Smooth muscle cell of the brain vasculature (primary cell): ENCODE data around the gene ST13.
A peak's percentile ranks its signal among the peaks of the same experiment; 100 is the strongest.
"Not testable (repeated sequence)": the region's sequence is repeated elsewhere in the genome, so short reads cannot be mapped to it uniquely, and the experiment has no call there.

Source experiments
- DNase-seq: peaks from one replicate; pipeline ENCODE4 v3.0.0-alpha.2; 2012; ENCODE audit warnings: low read depth, low spot score

Gene ST13

DNA sequence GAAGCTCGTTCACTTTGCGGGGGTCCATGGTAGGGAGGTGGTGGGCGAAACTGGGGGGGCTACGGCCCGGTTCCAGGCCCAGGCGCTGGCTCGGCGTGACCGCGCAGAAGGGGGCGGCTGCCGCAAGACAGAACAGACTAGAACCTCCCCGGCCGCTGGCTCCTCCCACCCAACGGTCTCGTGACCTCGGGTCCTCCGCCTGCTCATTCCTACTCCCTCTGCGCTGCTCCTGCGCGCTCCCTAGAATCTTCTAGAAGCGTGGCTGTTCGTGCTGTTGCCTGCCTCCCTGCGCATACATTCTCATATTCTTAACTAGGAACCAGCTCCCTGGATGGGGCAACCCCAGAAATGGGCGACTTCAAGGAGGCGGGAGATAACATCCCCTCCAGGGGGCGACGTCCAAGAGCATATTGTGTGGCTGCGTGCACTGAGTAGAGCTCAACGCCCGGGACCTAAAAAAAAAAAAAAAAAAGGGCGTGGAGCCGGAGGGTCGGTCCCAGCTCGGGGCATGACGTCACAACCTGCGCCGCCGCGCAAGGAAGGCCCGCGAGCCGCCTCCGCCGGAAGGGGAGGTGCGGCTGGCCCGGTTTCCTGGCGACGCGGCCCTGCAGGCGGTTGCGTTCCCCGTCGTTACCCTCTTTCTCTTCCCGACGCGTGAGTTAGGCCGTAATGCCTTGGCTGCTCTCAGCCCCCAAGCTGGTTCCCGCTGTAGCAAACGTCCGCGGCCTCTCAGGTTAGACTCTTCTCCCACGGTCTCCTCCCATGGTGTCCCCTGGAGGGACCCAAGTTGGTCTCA, at the start of gene ST13, which contains the start of gene XPNPEP3:
TSS of gene ST13 (minus strand) at position 127 of the 796 bp plus-strand sequence. CDS start at position 28, 99 bp downstream.
TSS of gene XPNPEP3 (plus strand) at position 636 of the 796 bp plus-strand sequence. CDS start at position 670, 34 bp downstream.
- peak; percentile 89 for DNase-seq

DNA sequence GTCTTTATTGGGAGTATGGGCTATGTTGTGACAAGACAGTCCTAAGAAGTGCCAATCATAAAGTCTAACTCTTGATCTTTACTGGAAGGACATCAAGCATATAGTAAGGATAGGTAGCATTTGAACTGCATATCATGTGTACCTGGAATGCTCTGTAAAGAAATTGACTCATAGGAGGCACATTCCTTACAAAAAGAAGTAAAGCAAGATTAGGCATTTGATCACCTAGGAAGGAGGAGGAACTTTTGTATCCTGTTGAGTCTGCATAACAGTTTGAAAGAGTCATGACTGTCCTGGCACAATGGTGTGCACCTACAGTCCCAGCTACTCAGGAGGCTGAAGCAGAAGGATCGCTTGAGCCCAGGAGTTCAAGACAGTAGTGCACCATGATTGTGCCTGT, 47.7 kb upstream of the ST13 start:
- DNase-seq = no peak

DNA sequence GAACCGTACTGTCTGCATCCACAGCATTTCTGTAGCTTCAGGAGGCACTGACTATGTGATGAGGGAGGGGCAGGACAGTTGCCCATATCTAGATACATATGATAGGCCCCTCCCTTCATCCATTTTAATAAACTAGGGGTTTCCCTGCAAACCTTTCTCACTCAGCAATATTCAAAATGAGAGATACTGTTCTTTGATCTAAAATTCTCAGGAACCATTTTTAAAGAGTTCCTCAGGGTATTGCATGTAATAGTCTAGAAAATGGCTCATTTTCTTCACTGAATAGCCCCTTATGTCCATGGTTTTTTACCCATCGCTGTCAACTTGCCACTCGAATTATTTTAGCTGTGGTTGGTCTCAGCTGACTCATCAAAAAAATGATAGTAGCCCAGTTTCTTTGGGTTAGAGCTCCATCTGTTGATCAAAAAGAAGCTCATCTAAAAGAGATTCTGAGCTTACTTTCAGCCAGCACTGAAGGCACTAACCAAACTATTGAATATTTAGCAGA, 42.5 kb upstream of the ST13 start:
- DNase-seq = peak; percentile 41

DNA sequence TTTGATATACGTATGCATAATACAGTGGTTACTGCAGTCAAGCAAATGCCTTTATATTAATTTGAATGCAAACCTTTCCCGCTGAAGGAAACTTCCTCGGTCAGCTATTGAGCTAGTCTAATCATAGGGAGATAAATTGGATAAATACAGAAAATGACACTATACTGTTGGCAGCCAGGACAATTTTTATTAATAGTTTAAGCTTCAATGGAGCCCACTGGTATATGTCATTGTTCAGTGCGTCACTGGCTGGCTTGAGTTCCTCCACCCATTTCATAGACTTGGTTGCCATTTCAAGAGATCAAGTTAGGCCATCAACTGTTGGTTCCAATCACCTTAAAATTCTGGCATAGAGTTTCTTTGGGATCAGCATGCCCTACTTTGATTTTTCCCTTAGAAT, 38.0 kb upstream of the ST13 start:
- no peak for DNase-seq

DNA sequence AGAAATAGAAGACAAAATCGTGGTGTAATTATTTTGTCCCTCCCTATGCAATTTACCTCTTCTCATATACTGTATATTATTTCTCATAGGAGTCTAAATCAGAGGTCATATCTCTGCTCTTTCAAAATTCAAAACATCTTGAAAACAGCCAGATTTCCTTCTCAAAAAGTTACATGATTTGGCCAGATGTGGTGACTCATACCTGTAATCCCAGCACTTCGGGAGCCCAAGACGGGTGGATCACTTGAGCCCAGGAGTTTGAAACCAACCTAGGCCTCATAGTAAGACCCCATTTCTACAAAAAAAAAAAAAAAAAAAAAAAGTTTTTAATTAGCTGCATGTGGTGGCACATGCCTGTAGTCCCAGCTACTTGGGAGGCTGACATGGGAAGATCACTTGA, 34.4 kb upstream of the ST13 start:
- DNase-seq = no peak

DNA sequence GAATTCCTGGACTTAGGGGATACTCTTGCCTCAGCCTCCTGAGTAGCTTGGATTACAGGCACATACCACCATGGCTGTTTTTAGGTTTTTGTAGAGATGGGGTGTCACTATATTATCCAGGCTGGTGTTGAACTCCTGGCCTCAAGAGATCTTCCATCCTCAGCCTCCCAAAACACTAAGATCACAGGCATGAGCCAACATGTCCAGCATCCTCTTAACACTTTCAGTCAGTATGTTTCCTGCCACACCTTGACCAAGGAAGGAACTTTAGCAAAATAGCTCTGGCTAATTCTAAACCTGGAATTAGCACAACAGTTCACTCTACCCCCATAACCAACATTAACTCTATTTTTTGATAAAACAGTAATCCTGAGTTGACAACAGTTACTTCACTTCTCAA, 32.7 kb upstream of the ST13 start:
- DNase-seq = no peak

DNA sequence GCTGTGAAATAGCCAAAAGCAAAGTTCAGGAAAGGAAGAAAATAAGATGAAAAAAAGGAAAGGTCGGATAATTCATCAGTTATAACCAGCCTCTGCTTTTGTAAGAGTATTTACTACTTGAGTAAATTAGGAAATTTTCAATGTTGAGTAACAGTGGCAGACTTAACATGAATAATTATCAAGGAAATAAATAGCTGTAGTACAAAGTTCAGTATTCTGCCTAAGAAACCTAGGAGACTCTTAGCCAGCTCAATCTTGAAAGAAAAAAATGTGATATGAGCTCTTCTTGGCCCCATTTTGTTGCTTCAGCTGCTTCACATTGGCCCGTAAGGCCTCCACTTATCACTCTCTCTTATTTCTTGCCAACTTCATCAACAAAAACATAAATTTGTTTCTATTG, 22.5 kb upstream of the ST13 start:
- no peak for DNase-seq

DNA sequence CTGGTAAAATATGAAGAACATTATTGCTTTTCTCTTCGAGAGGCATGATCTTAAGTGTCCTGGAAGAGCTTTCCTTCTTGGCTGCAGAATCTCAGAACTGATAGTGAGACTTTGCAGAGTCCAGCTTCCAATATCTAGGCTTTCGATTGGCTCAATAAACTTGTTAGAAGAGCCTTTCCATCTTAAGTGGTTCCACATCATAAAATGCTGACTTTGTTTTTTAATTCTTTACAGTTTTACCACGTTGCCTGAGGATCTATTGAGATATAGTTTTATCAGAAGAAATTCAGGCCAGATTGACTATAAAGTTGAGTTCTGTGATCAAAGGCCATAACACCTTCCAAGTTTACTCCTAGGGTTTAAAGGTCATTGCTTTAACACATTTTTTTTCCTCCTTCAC, 21.0 kb upstream of the ST13 start:
- DNase-seq = no peak

DNA sequence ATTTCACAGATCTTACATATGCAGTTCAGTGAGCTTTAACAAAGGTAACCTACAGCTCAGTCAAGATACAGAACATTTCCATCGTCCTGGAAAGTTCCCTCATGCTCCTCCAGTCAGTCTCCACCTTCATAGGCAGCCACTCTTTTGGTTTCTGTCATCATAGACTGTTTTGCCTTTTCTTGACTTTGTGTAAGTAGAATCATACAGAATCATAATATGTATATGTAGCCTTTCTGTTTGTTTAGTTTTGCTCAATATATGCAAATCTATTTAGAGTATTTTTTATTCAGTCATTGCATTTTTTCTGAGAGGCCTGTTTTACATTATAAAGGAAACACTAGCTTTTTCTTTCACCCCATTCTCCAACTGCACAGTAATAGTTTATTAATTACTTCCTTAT, 20.5 kb upstream of the ST13 start:
- DNase-seq = no peak

DNA sequence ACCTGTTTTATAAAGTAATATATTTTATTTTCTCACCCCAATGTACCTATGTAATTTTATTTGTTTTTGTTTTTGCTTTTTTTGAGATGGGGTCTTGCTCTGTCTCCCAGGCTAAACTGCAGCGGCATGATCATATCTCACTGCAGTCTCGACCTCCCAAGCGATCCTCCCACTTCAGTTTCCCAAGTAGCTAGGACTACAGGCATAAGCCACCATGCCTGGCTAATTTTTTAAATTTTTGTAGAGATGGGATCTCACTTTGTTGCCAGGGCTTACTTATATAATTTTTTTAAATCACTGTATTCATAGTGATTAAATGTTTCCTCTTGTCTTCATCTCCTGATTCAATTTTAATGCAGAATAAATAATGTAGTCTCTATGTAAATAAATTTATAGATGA, 18.7 kb upstream of the ST13 start:
- no peak for DNase-seq

DNA sequence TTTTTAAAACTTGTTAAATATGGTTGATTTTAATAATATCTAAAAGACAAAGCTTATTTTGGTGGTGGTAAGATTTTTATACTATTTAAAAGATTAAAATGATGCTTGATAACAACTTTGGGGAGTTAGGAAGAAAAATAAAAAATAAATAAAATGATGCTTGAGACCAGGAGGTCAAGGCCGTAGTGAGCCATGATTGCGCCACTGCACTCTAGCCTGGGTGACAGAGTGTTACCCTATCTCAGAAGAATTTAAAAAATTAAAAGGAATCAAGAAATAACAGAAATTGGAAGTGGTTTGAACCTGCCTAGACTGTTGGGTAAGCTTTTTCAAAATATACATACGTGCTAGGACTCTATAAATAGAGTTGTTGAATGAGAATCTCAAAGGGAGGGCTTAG, 17.6 kb upstream of the ST13 start:
- DNase-seq = no peak

DNA sequence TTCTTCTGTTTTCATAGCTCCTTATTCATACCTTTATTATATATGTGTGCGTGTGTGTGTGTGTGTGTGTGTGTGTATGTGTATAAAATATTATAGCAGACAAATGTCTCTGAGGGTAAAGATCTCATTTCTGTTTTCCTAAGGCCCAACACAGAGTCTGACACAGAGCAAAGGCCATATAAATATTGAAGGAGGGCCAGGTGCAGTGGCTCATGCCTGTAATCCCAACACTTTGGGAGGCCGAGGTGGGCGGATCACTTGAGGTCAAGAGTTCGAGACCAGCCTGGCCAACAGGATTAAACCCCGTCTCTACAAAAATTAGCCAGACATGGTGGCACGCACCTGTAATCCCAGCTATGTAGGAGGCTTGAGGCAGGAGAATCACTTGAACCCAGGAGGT, 11.9 kb upstream of the ST13 start:
- DNase-seq = not testable (repeated sequence)

DNA sequence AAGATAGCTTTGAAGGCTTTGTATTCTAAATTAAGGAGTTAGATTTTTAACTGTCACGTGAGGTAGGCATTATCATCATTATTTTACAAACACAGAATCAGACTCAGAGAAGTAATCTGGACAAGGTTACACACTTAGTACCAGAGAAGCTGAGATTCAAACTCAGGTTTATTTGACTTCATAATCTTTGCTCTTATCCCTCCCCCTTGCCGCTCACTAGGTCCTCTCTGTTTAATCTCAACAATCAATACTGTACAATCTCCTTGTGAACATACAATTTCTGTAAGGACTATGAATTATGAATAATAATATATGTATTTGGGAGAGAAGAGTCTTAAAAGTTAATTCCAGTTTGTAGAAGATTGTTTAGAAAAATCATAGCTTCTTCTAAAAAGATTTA, 10.7 kb upstream of the ST13 start:
- no peak for DNase-seq

DNA sequence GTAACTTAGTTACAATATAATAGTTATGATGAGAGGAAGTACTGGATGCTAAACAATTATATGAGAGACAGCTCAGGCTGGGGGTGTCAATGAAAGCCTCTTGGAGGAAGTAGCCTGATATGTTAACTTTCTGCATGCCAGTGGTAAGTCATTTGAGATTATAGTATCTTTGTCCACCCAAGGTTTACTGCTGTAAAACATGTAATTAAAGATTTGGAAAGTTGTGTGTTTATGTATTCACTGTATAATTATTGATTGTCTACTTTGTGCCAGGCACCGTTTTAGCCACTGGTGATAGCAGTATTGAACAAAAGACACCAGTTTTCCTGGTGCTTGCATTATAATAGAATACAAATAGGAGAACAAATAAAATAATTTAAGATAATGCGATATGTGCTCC, 6.1 kb upstream of the ST13 start:
- no peak for DNase-seq

DNA sequence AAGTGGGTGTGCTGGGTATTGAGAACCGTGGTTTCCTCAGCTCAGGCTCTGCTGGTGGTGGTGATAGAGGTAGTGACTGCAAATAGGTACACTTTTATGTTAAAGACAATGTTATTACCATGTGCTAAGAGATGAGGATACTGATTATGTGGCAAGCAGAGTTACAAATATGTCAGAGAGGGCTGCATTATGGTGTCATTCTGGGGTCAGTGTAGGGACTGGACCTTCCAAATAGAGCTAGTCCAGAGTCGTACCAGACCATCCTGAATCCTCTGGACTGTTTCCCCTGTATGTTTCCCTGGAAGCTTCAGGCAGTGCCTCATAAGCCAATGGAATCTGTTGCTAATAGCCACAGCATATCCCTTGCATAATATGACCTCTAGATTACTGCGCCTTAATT, 5.6 kb upstream of the ST13 start, which contains the start of gene DNAJB7:
TSS of gene DNAJB7 (minus strand) at position 101 of the 400 bp plus-strand sequence. CDS start 119 bp downstream, outside the sequence.
- DNase-seq = no peak

DNA sequence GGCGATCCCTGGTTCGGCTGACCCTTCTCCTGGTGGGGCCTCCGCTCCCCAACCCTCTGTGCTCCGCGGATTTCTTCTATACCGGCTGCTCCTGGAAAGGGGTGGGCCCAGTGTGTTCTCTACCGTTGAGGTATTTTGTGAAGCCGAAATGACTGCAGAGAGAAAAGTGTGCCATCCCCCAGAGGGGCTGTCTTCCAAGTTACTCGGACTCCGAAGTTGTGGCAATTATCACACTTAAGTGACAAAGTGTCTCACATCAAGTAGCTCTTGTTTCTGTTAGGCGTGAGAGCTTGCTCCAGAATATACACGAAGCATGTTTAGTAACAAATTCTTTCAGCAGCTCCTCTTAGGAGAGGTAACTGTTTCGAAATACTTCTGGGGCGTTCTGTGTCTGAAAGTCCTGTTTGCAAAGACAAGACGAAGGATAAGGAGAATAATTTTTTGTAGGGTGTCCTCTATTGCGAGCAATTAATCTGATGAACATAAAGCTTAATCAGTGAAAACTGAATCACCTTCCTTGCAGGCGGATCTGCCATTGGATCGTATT, 943 bp upstream of the ST13 start:
- DNase-seq = no peak

DNA sequence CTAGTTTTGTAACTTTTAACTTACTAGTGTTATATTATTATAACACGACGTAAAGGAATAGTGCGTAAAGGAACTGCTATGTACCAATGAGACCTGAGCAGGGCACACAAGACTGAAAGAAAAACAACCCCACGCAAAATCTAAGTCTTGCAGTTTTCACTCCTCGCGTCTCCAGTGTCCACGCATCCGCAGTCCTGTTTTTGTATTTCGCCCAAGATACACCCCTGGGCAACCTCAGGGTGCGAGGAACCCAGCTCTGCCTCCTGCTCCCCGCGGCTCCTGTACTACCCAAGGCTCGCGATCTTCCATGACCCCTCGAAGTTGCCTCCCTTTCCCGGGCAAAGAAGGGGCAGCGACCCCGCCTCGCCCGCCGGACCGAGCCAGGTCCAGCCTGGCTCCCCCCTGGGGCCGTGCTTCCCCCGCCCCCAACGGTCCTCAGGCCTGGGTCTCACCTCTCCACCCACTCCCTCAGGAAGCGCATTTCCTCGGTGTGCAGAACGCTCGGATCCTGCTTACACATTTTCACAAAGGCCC, 393 bp downstream of the ST13 start:
- no peak for DNase-seq

DNA sequence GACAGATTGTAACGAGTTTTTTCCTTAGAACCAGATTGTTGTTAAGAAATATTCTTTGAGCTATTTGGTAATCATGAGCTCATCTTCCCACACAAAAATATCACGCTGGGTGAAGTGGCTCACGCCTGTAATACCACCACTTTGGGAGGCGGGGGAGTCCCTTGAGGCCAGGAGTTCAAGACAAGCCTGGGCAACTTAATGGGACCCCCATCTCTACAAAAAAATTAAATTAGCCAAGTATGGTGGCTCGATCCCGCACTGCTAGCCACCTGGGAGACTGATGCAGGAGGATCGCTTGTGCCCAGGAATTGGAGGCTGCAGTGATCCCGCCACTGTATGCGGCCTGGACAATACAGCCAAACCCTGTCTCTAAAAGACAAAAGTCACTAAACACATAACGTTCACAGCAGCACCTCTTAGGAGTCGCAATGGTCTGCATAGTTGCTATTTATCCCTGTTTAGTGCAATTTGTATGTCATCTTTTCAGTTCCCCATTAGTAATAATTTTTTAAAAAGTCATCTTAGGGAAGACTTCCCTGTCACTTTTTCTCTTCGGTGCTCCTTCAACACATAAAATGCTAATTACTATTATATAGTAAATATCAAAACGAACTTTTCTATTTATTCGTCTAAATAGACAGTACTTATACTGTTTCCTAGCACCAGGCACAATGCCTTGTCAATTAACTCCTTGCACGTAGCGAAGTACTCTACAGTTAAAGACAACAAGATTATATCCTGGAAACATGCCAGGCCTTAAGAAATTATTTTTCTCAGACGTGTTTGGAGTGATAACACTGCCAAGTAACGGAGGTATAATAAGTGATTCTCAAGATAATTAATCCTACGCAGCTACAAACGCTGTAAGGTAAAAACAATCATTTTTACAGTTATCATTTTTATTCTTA, 1.1 kb downstream of the ST13 start:
- no peak for DNase-seq

DNA sequence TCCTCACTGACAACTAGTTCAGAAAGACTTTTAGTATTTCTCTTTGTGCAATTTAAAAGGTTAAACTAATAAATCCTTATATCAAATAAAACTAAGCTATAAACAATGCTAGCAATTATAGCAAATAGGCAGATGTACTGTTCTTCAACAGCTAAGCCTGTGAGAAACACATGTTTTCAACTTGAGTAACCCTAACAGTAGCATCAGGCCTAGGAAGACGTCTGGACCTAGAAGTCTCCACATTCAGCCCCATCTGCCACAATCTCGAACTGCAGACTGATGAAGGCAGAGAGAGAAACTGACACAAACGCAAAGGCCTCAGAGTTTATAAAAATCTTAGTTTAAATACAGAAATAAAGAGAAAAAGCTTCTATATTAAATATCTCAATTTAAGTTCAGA, 2.5 kb downstream of the ST13 start:
- no peak for DNase-seq

DNA sequence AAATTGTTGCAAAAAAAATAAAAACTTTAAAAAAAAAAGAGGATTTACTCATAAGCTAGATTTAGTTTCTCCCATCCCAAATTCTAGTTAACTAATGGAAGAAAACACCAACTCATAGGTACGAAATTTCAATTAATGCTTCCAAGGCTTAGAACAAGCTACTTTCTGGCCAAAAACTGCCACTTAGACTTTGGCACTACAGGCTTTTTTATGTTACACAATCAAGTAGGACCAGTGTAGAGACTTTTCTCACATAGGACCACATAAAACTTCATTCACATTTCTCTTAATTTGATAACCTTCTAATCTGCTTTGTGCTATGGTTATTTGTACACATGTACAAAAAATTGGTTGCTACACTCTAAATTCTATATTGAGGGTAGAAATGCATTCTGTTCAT, 3.1 kb downstream of the ST13 start:
- no peak for DNase-seq

DNA sequence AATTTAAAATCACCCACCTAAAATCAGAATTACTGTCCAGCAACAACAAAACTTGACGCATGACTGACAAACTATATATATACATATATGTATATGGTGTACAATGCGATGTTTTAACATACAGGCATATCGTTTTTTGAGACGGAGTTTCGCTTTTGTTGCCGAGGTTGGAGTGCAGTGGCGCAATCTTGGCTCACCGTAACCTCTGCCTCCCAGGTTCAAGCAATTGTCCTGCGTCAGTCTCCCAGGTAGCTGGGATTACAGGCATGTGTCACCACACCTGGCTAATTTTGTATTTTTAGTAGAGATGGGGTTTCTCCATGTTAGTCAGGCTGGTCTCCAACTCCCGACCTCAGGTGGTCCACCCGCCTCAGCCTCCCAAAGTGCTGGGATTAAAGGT, 10.6 kb downstream of the ST13 start:
- DNase-seq = not testable (repeated sequence)

DNA sequence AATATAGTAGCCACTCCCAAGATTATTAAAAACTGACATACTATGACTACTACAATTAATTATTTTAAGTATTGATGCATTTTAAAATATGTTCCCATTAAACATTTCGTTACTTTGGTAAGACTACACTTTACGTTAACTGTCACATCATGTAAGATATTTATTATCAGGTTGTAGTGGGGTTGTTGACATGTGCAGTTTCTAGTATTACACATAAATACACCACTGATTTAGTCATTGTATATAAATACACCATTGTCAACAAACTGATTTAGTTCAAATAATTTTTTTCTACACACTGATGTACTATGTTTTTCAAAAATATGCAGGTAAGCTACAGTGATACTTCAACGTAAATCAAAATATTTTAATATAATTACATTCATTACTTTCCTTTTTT, 11.5 kb downstream of the ST13 start:
- no peak for DNase-seq
